GOT3 (cell line): Measurements from ENCODE around the gene PBX3.

Experiments used
- DNase-seq: peaks from one replicate; lab custom pipeline; 2025; ENCODE audit warnings: mixed read lengths; lab: John Stamatoyannopoulos, UW

PBX3 gene

DNA sequence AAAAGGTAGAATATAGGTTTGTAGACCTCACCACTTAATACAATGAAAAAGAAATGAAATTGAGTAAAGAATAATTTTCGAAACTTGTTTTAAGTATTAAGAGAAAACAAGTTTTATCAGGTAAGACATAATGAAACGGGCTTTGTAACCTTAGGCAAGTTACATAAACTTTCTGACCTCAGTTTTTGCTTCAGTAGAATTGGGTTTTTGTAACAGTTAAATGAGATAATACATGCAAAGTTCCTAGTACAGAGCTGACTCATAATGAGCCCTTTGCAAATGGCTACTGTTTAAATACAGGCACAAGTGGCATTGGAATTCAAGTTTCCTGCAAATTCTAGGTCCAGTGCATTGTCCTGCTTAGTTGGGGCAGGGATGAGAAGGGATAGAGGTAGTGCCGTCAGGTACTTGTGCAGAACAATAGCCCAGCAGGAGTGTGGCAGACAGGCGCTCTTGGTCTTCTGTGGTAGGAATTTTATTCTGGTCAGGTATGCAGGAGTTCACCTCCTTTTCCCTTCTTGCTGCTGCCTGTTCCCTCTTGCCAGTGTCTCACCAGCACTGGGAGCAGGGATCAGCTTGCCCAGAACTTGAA, 203.8 kb downstream of the PBX3 start:
- no peak for DNase-seq

GRCh38 chr9:125953314-125954019, 206.3 kb downstream of the PBX3 start:
- no peak for DNase-seq

GRCh38 chr9:125956102-125956501, 208.9 kb downstream of the PBX3 start:
- no peak for DNase-seq

- no peak for DNase-seq
Measured at GRCh38 chr9:125959315-125959714, 212.1 kb downstream of the PBX3 start.

GRCh38 chr9:125959951-125960619, 212.9 kb downstream of the PBX3 start:
- no peak for DNase-seq

DNA sequence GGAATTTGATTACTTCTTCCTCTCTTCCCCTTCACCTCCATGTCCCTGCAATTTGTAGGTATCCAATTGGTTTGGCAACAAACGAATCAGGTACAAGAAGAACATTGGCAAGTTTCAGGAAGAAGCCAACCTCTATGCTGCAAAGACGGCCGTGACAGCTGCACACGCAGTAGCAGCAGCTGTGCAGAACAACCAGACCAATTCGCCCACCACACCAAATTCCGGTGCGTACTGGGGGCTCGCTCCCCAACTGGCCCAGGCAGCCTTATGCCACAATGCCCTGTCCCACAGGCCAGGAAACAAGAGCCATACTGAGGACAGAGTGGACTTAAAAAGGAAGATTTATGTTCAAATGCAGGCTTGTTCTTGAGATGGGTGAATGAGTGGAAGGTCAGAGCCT, 213.5 kb downstream of the PBX3 start:
- no peak for DNase-seq

GRCh38 chr9:125961072-125961471, 213.9 kb downstream of the PBX3 start:
- no peak for DNase-seq

- DNase-seq, result no peak
Measured at GRCh38 chr9:125963932-125964331, 216.8 kb downstream of the PBX3 start.

DNA sequence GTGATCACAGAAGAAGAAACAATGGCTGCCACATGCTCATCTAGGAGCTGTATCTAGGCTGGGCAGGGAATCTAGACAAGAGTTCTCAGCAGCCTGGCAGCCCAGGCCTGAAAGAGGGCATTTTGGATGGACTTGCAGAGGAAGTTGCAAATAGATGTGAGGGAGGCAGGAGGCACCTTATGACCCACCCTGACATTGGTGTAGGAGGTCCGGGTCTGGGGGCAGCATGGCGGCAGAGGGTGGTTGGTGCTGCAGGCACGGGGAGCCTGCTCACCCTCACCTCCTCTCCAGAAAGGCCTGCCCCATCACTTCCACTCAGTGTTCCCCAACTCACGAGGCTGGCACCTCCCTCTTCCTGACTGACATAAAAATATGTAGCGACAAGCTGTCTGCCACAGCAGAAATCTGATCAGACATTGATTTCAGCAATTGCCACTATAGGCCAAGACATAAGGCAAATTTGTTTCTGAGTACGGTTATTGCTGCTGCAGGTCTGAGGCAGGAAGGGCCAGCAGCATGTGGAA, 217.6 kb downstream of the PBX3 start:
- DNase-seq, result no peak

DNA sequence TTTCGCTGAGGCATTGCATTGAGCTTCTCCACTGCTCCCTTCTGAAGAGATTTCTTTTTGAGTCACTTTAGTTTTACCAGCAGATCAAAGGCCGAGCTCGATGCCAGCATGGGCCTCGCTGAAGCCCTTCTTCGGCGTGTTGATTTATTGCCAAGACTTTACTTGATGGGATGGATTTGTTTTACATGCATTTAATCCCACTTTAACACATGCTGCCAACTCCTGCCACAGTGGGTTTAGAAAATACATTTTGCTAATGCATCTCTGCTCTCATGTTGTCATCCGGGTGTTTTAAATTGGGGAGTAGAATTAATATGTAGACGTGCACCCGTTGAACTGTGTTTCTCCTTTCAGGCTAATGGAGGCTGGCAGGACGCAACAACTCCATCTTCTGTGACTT, 218.3 kb downstream of the PBX3 start:
- no peak for DNase-seq

- DNase-seq, result no peak
Measured at GRCh38 chr9:125966466-125966865, 219.3 kb downstream of the PBX3 start.

DNA sequence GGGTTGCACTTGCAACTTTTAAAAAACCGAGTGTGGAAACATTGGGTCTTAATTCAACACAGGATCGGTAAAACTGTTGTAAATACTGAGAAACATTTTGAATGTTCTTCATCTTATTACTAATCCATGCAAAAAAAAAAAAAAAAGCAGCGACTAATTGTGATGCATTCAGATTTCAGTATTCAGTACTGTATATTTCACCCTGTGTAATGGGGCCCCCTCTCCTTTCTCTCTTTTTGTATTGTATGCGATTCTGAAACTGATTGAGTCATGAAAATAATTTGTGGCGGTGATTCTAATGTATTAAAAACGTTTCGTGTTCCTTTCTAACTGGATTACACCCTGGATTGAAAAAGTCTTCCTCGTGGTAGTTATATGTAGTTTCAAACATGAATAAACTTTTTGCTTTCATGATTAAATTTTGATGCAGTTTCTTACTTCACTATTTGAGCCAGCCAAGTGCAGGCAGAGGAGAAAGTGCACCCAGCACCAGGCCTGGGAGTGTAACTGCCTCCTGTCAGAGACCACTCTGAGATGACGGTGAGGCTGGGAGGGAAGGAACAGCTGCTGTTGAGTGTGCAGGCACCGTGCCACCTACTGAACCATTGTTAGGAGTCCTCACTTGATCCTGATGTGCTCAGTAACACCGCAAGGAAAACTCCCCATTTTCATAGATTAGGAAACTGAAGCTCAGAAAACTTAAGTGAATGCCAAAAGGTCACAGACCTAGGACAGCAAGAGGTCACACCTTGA, 220.0 kb downstream of the PBX3 start:
- no peak for DNase-seq

DNA sequence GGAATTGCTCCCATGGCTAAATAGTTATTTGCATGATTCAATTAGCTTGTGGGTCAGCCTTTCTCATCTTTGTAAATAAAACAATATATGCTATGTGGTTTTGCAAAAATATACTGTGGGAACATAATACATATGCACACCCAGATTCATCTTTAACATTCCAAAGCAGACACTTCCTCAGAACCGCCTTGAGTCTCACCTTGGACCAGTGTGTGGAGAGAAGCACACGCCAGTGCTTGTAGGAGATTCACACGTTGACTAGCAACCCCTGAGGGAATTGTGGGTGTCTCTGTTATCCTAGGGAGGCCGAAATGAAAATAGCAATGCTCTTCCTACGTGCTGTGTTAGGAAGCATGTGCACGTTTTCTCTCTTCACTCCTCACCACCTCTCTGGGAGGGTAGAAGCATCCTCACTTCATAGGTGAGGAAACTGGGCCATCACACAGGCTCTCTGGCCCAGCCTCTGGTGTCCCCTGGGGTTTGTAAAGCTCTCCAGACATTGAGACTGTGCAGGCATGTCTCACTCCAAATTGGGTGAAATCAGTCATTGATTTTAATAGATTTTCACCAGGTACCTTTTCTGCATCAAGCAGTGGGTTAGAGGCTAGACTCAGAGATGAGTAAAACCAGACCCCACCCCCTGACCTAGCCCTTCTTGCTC, 221.7 kb downstream of the PBX3 start:
- DNase-seq, result no peak

DNA sequence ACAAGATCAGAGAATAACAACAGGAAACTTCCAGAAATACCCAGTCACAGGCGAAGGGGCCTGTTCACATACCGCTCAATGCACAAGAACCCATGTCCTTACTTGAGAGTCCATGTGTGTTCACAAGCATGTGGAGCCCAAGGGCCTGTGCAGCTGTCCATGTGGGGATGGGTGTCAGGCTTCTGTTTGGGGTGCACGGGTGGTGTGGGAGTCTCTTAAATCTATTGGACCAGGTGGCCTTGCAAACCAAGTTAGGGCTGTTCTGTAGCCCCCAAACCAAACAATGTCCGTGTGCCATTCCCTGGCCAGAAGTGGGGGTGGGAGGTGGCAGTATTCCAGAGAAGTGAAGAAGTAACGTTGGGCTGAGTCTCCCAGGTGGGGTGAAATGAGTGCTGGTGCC, 222.3 kb downstream of the PBX3 start:
- DNase-seq, result no peak

DNA sequence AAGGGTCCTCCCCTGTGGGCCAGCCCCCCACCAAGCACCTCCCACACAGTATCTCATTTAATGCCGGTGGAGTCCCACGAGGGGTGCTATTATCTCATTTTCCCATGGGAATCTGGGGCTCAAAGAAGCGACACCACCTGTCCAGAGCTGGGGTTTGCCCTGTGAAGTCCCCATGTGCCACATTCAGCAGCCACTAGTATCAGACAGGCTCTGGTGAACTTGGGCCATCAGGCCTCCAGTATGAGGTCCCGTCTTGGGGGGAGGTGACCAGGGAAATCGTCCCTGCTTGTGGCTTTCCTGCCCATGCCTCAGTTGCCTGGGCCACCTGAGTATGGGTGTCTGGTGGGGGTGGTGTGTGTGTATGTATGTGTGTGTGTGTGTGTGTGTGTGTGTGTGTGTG, 222.7 kb downstream of the PBX3 start:
- no peak for DNase-seq

- no peak for DNase-seq
Measured at GRCh38 chr9:125970340-125970739, 223.2 kb downstream of the PBX3 start.

- DNase-seq, result no peak
Measured at GRCh38 chr9:125971050-125971449, 223.9 kb downstream of the PBX3 start.

GRCh38 chr9:125972012-125972729, 225.0 kb downstream of the PBX3 start:
- no peak for DNase-seq

DNA sequence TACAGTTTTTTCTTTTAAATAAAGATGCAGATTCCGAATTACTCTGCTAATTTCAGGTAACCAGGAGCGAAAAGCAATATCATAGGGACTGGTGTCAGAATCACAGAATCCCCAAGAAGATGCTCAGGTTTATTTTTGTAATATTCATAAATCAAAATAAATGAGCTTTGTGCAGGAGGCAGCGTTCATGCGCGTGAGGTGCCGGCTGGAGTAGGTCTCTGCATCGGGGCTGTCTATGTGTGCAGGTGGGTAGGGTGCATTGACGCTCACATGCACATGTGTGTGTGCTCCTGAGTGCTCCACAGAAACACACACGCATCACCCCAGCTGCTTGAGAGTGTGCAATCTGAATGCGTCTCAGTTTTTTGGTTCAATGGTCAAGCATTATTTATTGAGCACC, 226.4 kb downstream of the PBX3 start:
- no peak for DNase-seq

DNA sequence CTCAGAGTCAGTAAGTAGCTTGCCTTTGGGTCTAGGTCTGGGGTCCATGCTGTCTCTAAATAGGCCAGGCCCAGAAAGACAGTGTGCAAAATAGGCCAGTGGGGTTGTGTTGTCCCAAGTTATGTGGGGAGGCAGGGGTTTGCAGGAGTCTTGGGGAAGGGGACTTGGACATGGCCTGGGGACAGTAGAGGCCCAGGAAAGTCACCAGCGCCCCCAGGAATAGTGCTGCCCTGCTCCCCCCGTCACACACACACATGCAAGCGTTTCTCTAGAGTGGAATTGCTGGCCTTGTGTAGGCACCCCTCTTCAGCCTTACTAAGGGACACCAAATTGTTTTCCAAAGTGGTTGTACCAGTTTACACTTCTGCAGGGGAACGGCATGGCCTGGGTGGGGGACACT, 227.5 kb downstream of the PBX3 start:
- DNase-seq, result no peak

DNA sequence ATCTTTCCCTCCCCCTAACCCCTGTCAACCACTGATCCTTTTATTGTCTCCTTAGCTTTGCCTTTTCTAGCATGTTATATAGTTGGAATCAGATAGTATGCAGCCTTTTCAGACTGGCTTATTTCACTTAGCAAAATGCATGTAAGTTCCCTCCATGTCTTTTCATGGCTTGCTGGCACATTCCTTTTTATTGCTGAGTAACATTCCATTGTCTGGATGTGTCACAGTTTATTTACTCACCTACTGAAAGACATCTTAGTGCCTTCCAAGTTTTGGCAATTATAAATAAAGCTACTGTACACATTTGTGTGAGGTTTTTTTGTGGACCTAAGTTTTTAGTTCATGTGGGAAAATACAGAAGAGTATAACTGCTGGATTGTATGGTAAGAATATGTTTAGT, 230.1 kb downstream of the PBX3 start:
- DNase-seq, result no peak
